Caco-2 (cell line): Measurements from ENCODE around the gene HS6ST2. TPM values are rescaled to one million over a fixed set of nuclear protein-coding genes. Genes with fewer than 3 reads are reported as not detected.
"Not testable (repeated sequence)": the region's sequence is repeated elsewhere in the genome, so short reads cannot be mapped to it uniquely, and the experiment has no call there.

Experiments
- BruUV-seq: library from RNA; stranded (reverse); fragments of 400-500 nt; replicated peaks from 2 replicates; lab custom pipeline; 2021; lab: Mats Ljungman, UMichigan
- CTCF ChIA-PET: fragments of 300-600 bp; sonication (Branson Sonifier 250); formaldehyde crosslinking; loops from one replicate; lab custom pipeline; 2022; ENCODE audit warnings: antibody characterized with exemption; lab: Charles Lee
- POLR2A ChIA-PET: fragments of 300-600 bp; sonication (Branson Sonifier 250); formaldehyde crosslinking; loops from one replicate; lab custom pipeline; 2022; ENCODE audit warnings: antibody characterized with exemption; lab: Charles Lee
- DNase-seq, 2 experiments: peaks; one replicate each; pipeline versions ENCODE4 v3.0.0 to v3.0.0-alpha.2; 2020 to 2022
- H3K27me3 ChIP-seq: replicated peaks from 2 replicates; pipeline ENCODE4 v1.6.0; 2011; ENCODE audit warnings: low read length; ENCODE audit not compliant: control insufficient read depth, insufficient read depth
- H3K36me3 ChIP-seq: 2 replicates; pipeline ENCODE4 v1.5.1; 2011; ENCODE audit warnings: low read length; ENCODE audit not compliant: control insufficient read depth, insufficient read depth
- H3K4me1 ChIP-seq: fragments of 250-450 bp; sonication (Bioruptor Pico); 2 replicates; pipeline ENCODE4 v1.5.1; 2020; ENCODE audit warnings: mild to moderate bottlenecking
- H3K4me3 ChIP-seq: 2 replicates; pipeline ENCODE4 v1.5.1; 2011; ENCODE audit warnings: low read depth, mild to moderate bottlenecking, control low read depth, low read length
- H3K9me3 ChIP-seq: fragments of 250-450 bp; sonication (Bioruptor Pico); 2 replicates; pipeline ENCODE4 v1.5.1; 2020; ENCODE audit warnings: mild to moderate bottlenecking, moderate library complexity
- H3K27ac Mint-ChIP-seq: one replicate; pipeline ENCODE4 v1.8.0; 2022; ENCODE audit warnings: mixed read lengths; ENCODE audit not compliant: unreplicated experiment
- H3K27me3 Mint-ChIP-seq: one replicate; pipeline ENCODE4 v1.8.0; 2022; ENCODE audit warnings: mixed read lengths; ENCODE audit not compliant: insufficient read depth, unreplicated experiment
- H3K36me3 Mint-ChIP-seq: one replicate; pipeline ENCODE4 v1.8.0; 2022; ENCODE audit warnings: mild to moderate bottlenecking, mixed read lengths; ENCODE audit not compliant: insufficient read depth, unreplicated experiment
- H3K4me1 Mint-ChIP-seq: one replicate; pipeline ENCODE4 v1.8.0; 2022; ENCODE audit warnings: low read depth, mixed read lengths; ENCODE audit not compliant: unreplicated experiment
- H3K4me3 Mint-ChIP-seq: one replicate; pipeline ENCODE4 v1.8.0; 2022; ENCODE audit warnings: mild to moderate bottlenecking, moderate library complexity, mixed read lengths; ENCODE audit not compliant: unreplicated experiment
- H3K9me3 Mint-ChIP-seq: one replicate; pipeline ENCODE4 v1.8.0; 2022; ENCODE audit warnings: mixed read lengths; ENCODE audit not compliant: unreplicated experiment
- CTCF ChIP-seq, 2 experiments: fragments of 200-600 bp in 1 of 2; IDR thresholded peaks; 1 replicate in 1 of 2; 2 replicates in 1 of 2; pipeline versions ENCODE4 v1.5.1 to v1.8.0; 2011 to 2022; ENCODE audit warnings: antibody characterized with exemption in 1 of 2, control low read depth in 1 of 2, inconsistent platforms in 1 of 2, low read depth in 1 of 2, low read length in 1 of 2, mild to moderate bottlenecking in 1 of 2, moderate library complexity in 1 of 2; ENCODE audit not compliant: insufficient read depth in 1 of 2, severe bottlenecking in 1 of 2, unreplicated experiment in 1 of 2
- intact Hi-C: fragments of 100-400 bp; cut with micrococcal nuclease; formaldehyde crosslinking; loops from one replicate; pipeline ENCODE4 v1.10.0; 2022; ENCODE audit not compliant: unreplicated experiment
- total RNA-seq: library from RNA; stranded (reverse); gene quantifications from 2 replicates; pipeline ENCODE4 v1.2.3, GENCODE V29; 2022

HS6ST2 gene
- total RNA-seq, 1 experiment from 2014 or later = 34.9 TPM

DNA sequence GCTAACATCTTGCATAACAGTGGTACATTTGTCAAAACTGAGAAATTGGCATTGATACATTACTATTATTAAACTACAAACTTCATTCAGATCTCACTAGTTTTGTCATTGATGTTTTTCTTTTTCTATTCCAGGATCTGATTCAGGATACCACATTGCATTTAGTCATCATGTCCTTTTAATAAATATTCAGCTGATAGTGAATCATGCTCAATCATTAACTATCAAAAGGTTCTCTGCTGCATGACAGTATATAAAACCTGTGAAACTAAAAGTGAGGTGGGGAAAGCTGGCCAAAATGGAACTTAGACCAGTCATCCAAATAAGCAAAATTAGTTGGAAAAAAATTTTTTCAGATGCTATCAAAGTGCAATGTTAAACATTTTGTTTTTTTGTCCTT is 28.1 kb upstream of the HS6ST2 start:
- Histone ChIP-seq H3K4me1 (no peaks in the 10 kb centered on the region), H3K9me3 (no peaks in the 10 kb centered on the region), H3K27me3 (no peaks in the 10 kb centered on the region), H3K36me3 (no peaks in the 10 kb centered on the region), H3K4me3 (no peak overlapping the region)
- no peak for TF ChIP-seq CTCF (IDR thresholded peaks at IDR 0.05; ENCODE audit: insufficient read depth in 1 of 2, low read depth in 1 of 2, low read length in 1 of 2, severe bottlenecking in 1 of 2, unreplicated experiment in 1 of 2)
- H3K4me1 Mint-ChIP-seq = no peaks in the 10 kb centered on the region
- intact Hi-C loops = no loop called here
- CTCF ChIA-PET = no interaction called here
- no peaks in the 10 kb centered on the region for H3K36me3 Mint-ChIP-seq
- peaks cover 3% of the 10 kb centered on the region for H3K27me3 Mint-ChIP-seq
- H3K4me3 Mint-ChIP-seq = no peak overlapping the region
- BruUV-seq = no TSS peak
- H3K9me3 Mint-ChIP-seq = no peaks in the 10 kb centered on the region
- DNase-seq = no peak
- POLR2A ChIA-PET = no interaction called here
- H3K27ac Mint-ChIP-seq = no peak overlapping the region

GRCh38 chrX:132984058-132984650 is 25.7 kb upstream of the HS6ST2 start:
- no TSS peak for BruUV-seq
- no peak for DNase-seq
- Mint-ChIP-seq H3K4me1 (no peaks in the 10 kb centered on the region), H3K27ac (no peak overlapping the region), H3K36me3 (no peaks in the 10 kb centered on the region), H3K9me3 (no peaks in the 10 kb centered on the region), H3K27me3 (peaks cover 3% of the 10 kb centered on the region), H3K4me3 (no peak overlapping the region)
- Histone ChIP-seq H3K27me3 (no peaks in the 10 kb centered on the region), H3K9me3 (no peaks in the 10 kb centered on the region), H3K36me3 (no peaks in the 10 kb centered on the region), H3K4me1 (no peaks in the 10 kb centered on the region), H3K4me3 (no peak overlapping the region)
- TF ChIP-seq CTCF (IDR thresholded peaks at IDR 0.05; ENCODE audit: insufficient read depth in 1 of 2, low read depth in 1 of 2, low read length in 1 of 2, severe bottlenecking in 1 of 2, unreplicated experiment in 1 of 2) = no peak
- CTCF ChIA-PET = no interaction called here
- intact Hi-C loops = no loop called here
- POLR2A ChIA-PET = no interaction called here

DNA sequence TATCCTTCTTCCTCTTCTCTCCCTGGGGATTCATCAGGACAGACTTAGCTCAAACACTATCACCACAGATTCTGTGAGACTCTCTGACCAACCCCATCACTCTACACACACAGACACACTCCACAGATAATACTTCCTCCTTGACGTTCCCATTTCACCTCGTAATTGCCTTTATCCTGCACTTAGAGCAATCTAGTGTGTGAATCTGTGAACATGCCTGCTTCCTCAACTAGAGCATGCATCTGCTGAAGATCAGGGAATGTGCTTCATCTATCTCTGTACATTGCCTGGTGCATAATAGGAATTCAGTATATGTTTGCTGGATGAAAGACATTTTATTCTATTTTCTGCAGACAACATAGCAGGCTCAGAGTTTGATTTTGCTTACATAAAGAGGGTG is 25.1 kb upstream of the HS6ST2 start:
- BruUV-seq = no TSS peak
- no peaks in the 10 kb centered on the region for H3K36me3 ChIP-seq
- no peaks in the 10 kb centered on the region for H3K4me1 ChIP-seq
- TF ChIP-seq CTCF (IDR thresholded peaks at IDR 0.05; ENCODE audit: insufficient read depth in 1 of 2, low read depth in 1 of 2, low read length in 1 of 2, severe bottlenecking in 1 of 2, unreplicated experiment in 1 of 2) = no peak
- ChIA-PET CTCF (no interaction called here), POLR2A (no interaction called here)
- no peaks in the 10 kb centered on the region for H3K4me1 Mint-ChIP-seq
- no peak overlapping the region for H3K4me3 Mint-ChIP-seq
- H3K9me3 ChIP-seq = no peaks in the 10 kb centered on the region
- no peaks in the 10 kb centered on the region for H3K9me3 Mint-ChIP-seq
- H3K27me3 Mint-ChIP-seq = peaks cover 3% of the 10 kb centered on the region
- H3K36me3 Mint-ChIP-seq = no peaks in the 10 kb centered on the region
- no peak overlapping the region for H3K4me3 ChIP-seq
- intact Hi-C loops = no loop called here
- H3K27me3 ChIP-seq = no peaks in the 10 kb centered on the region
- H3K27ac Mint-ChIP-seq = no peak overlapping the region
- DNase-seq = no peak

DNA sequence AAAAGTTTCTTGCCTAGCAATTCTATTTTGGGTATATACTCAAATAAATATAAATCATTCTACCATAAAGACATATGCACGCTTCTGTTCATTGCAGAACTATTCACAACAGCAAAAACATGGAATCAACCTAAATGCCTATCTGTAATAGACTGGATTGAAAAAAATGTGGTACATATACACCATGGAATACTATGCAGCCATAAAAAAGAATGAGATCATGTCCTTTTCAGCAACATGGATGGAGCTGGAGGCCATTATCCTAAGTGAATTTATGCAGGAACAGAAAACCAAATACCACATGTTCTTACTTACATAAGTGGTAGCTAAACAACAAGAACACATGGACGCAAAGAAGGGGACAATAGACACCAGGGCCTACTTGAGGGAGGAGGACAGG is 21.6 kb upstream of the HS6ST2 start:
- H3K27ac Mint-ChIP-seq, H3K27me3 Mint-ChIP-seq, intact Hi-C loops, H3K27me3 ChIP-seq, CTCF ChIA-PET, H3K4me3 ChIP-seq, POLR2A ChIA-PET, BruUV-seq, H3K4me1 ChIP-seq, H3K4me3 Mint-ChIP-seq, DNase-seq, H3K36me3 Mint-ChIP-seq, H3K9me3 ChIP-seq, H3K9me3 Mint-ChIP-seq, H3K36me3 ChIP-seq, H3K4me1 Mint-ChIP-seq: not testable (repeated sequence)
